Right lobe of liver (tissue), 6 donors: Measurements from ENCODE around the gene CCDC24. TPM values are rescaled to one million over a fixed set of nuclear protein-coding genes. Genes with fewer than 3 reads are reported as not detected.

Source experiments
- ATAC-seq, 4 donors: fragments of 200-7000 bp; cut with Tn5 transposase; one replicate each; pipeline ENCODE4 v1.9.1; 2020; ENCODE audit warnings: mild to moderate bottlenecking in 4 of 4, moderate library complexity in 4 of 4
- DNase-seq, 3 donors: peaks; one replicate each; pipeline ENCODE4 v3.0.0-alpha.2; 2020
- H3K27ac ChIP-seq, 3 donors: fragments of 200-600 bp; one replicate each; pipeline ENCODE4 v1.8.0; 2022
- H3K27me3 ChIP-seq, 2 donors: fragments of 200-600 bp; one replicate each; pipeline ENCODE4 v1.8.0; 2022
- H3K36me3 ChIP-seq, 4 donors: fragments of 200-600 bp; sonication (generic) in 1 of 4; one replicate each; pipeline versions ENCODE4 v1.5.1 to v1.8.0; 2017 to 2022; ENCODE audit warnings: control low read depth in 1 of 4
- H3K4me1 ChIP-seq, 4 donors: fragments of 200-600 bp; sonication (generic) in 1 of 4; one replicate each; pipeline versions ENCODE4 v1.5.1 to v1.8.0; 2017 to 2022; ENCODE audit warnings: control low read depth in 1 of 4
- H3K4me3 ChIP-seq, 3 donors: fragments of 200-600 bp; one replicate each; pipeline ENCODE4 v1.8.0; 2022
- H3K9me3 ChIP-seq, 4 donors: fragments of 200-600 bp; sonication (generic) in 1 of 4; one replicate each; pipeline versions ENCODE4 v1.5.1 to v1.8.0; 2017 to 2022; ENCODE audit warnings: control low read depth in 1 of 4
- POLR2A ChIP-seq: fragments of 450-650 bp; IDR thresholded peaks from one replicate; pipeline ENCODE4 v1.6.1; 2017; ENCODE audit warnings: antibody characterized with exemption, mild to moderate bottlenecking
- WGBS: methylation state at CpG from one replicate; pipeline ENCODE4 v1.1.6; 2018; ENCODE audit warnings: low coverage, low lambda C conversion rate; ENCODE audit not compliant: insufficient coverage; ENCODE audit errors: missing lambda C conversion rate; 5-methylcytosine and 5-hydroxymethylcytosine counted together
- intact Hi-C, 2 donors: fragments of 100-400 bp; cut with DNase I; formaldehyde crosslinking; loops; one replicate each; pipeline versions ENCODE4 v1.11.2 to v1.14.1; 2022
- total RNA-seq, 6 experiments: library from RNA; depleted of rRNA in 2 of 6; stranded (reverse); fragments of >200 nt in 2 of 6; fragmentation: NEBNext Ultra II Directional in 3 of 6; extraction: Animal tissue kit (Norgen Biotek cat#: 25700) in 3 of 6; gene quantifications; one replicate each; pipeline versions ENCODE4 v1.1.0 to v1.2.4, GENCODE V29; 2016 to 2023
- TF ChIP-seq, protein P1 (sequence below), 4 donors: fragments of 200-600 bp in 3 of 4; fragments of 450-650 bp in 1 of 4; IDR thresholded peaks; one replicate each; pipeline versions ENCODE4 v1.5.1 to v1.8.0; 2016 to 2022; ENCODE audit warnings: antibody characterized with exemption in 4 of 4, mild to moderate bottlenecking in 2 of 4
- donor health status: DM: no; HTN: yes; CAD: no.
- donor health status: DM: no; HTN: no; CAD: no.
- donor health status: DM: no; HTN: no; CAD: no.
- donor health status: DM: no; HTN: yes; CAD: no.
- donor health status: DM: no; HTN: yes; CAD: no.

CCDC24 gene
- total RNA-seq, 6 experiments from 2014 or later = 2.2 to 8.4 (median 3.5) TPM

GRCh38 chr1:43995984-43996732, 4.8 kb downstream of the CCDC24 start:
- no peak for ATAC-seq
- no peak for TF ChIP-seq POLR2A
- TF ChIP-seq, protein P1, sequence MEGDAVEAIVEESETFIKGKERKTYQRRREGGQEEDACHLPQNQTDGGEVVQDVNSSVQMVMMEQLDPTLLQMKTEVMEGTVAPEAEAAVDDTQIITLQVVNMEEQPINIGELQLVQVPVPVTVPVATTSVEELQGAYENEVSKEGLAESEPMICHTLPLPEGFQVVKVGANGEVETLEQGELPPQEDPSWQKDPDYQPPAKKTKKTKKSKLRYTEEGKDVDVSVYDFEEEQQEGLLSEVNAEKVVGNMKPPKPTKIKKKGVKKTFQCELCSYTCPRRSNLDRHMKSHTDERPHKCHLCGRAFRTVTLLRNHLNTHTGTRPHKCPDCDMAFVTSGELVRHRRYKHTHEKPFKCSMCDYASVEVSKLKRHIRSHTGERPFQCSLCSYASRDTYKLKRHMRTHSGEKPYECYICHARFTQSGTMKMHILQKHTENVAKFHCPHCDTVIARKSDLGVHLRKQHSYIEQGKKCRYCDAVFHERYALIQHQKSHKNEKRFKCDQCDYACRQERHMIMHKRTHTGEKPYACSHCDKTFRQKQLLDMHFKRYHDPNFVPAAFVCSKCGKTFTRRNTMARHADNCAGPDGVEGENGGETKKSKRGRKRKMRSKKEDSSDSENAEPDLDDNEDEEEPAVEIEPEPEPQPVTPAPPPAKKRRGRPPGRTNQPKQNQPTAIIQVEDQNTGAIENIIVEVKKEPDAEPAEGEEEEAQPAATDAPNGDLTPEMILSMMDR (IDR thresholded peaks at IDR 0.05) = no peak
- no peak overlapping the region for H3K27ac ChIP-seq
- no peak overlapping the region for H3K4me3 ChIP-seq
- H3K4me1 ChIP-seq = peaks cover 0 to 1% (median under 1%) of the 10 kb centered on the region in 4 donors
- intact Hi-C loops = no loop called here
- no peaks in the 10 kb centered on the region for H3K27me3 ChIP-seq
- DNase-seq = no peak
- 75% methylated on average over 4 of the region's 21 CpGs for WGBS
- no peaks in the 10 kb centered on the region for H3K9me3 ChIP-seq
- H3K36me3 ChIP-seq = no peaks in the 10 kb centered on the region

DNA sequence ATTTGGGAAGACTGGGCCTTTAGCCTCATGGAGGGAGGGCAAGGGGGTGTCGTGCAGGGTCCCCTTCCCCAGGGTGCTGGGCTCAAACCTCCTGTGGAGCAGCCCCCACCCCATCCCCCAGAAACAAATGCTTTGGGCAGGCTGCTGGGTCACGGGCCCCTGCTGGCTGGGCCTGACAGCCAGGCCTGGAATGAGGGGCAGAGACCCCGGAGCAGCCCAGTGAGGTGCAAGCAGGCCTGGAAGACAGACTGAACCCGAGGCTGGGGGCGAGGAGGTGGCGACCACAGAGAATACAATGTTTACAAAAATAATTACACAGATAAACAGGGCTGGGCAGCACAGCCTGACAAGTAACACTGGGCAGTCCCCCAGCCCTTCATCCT, 5.3 kb downstream of the CCDC24 start:
- Histone ChIP-seq H3K4me1 (no peaks in the 10 kb centered on the region), H3K9me3 (no peaks in the 10 kb centered on the region), H3K27me3 (no peaks in the 10 kb centered on the region), H3K36me3 (no peaks in the 10 kb centered on the region), H3K4me3 (no peak overlapping the region), H3K27ac (no peak overlapping the region)
- TF ChIP-seq, protein P1 (IDR thresholded peaks at IDR 0.05) = no peak
- no peak for TF ChIP-seq POLR2A
- intact Hi-C loops = no loop called here
- ATAC-seq = no peak
- WGBS = 83% methylated on average over 2 of the region's 6 CpGs
- DNase-seq = no peak

GRCh38 chr1:43997295-43997999, 6.0 kb downstream of the CCDC24 start:
- Histone ChIP-seq H3K27me3 (no peaks in the 10 kb centered on the region), H3K27ac (no peak overlapping the region), H3K4me3 (no peak overlapping the region), H3K4me1 (no peaks in the 10 kb centered on the region), H3K9me3 (no peaks in the 10 kb centered on the region), H3K36me3 (no peaks in the 10 kb centered on the region)
- WGBS = 75% methylated on average over 4 of the region's 22 CpGs
- TF ChIP-seq, protein P1 (IDR thresholded peaks at IDR 0.05) = no peak
- TF ChIP-seq POLR2A = no peak
- intact Hi-C loops = no loop called here
- DNase-seq = no peak
- ATAC-seq = peak in 1 of 4 donors; percentile 15

GRCh38 chr1:43998000-43998378, 6.6 kb downstream of the CCDC24 start:
- Histone ChIP-seq H3K36me3 (no peaks in the 10 kb centered on the region), H3K27me3 (no peaks in the 10 kb centered on the region), H3K27ac (no peak overlapping the region), H3K4me1 (no peaks in the 10 kb centered on the region), H3K9me3 (no peaks in the 10 kb centered on the region), H3K4me3 (no peak overlapping the region)
- DNase-seq = no peak
- WGBS = 55% methylated on average over 3 of the region's 11 CpGs
- TF ChIP-seq POLR2A = no peak
- TF ChIP-seq, protein P1 (IDR thresholded peaks at IDR 0.05) = no peak
- no peak for ATAC-seq
- intact Hi-C loops = no loop called here
